Left lung (tissue), 10 donors: ENCODE results near the gene CA11. TPM values are rescaled to one million over a fixed set of nuclear protein-coding genes. Genes with fewer than 3 reads are reported as not detected.

Experiments used
- ATAC-seq: fragments of 200-7000 bp; cut with Tn5 transposase; one replicate; pipeline ENCODE4 v1.9.1; 2020; ENCODE audit warnings: moderate library complexity
- DNase-seq, 4 donors: peaks; one replicate each; pipeline ENCODE4 v3.0.0-alpha.2; 2013 to 2020
- H3K27ac ChIP-seq, 2 donors: fragments of 200-600 bp; sonication (generic) in 1 of 2; one replicate each; pipeline versions ENCODE4 v1.5.0 to v1.8.0; 2020 to 2021
- H3K27me3 ChIP-seq, 2 donors: fragments of 200-600 bp; sonication (generic) in 1 of 2; one replicate each; pipeline versions ENCODE4 v1.5.0 to v1.8.0; 2020 to 2021
- H3K36me3 ChIP-seq, 2 donors: fragments of 200-600 bp; sonication (generic) in 1 of 2; one replicate each; pipeline versions ENCODE4 v1.5.0 to v1.8.0; 2020 to 2021
- H3K4me1 ChIP-seq, 2 donors: fragments of 200-600 bp; one replicate each; pipeline ENCODE4 v1.8.0; 2021
- H3K4me3 ChIP-seq, 2 donors: fragments of 200-600 bp; sonication (generic) in 1 of 2; one replicate each; pipeline versions ENCODE4 v1.5.0 to v1.8.0; 2020 to 2021; ENCODE audit warnings: mild to moderate bottlenecking in 1 of 2
- H3K9me3 ChIP-seq, 2 donors: fragments of 200-600 bp; sonication (generic) in 1 of 2; one replicate each; pipeline versions ENCODE4 v1.5.0 to v1.8.0; 2020 to 2021
- intact Hi-C, 2 donors: fragments of 100-400 bp; cut with DNase I; formaldehyde crosslinking; loops; one replicate each; pipeline versions ENCODE4 v1.11.2 to v1.14.2; 2022
- polyA plus RNA-seq, 6 donors: library from polyadenylated mRNA; unstranded; fragments of 120-200 nt; gene quantifications; one replicate each; pipeline ENCODE4 v1.2.1, GENCODE V29; 2013; ENCODE audit not compliant: insufficient read length in 6 of 6
- total RNA-seq, 2 donors: library from RNA; stranded (reverse); fragmentation: NEBNext Ultra II Directional; extraction: Animal tissue kit (Norgen Biotek cat#: 25700); gene quantifications; one replicate each; pipeline ENCODE4 v1.2.1, GENCODE V29; 2021
- TF ChIP-seq, protein P1 (sequence below), 2 donors: fragments of 200-600 bp; sonication (generic) in 1 of 2; IDR thresholded peaks; one replicate each; pipeline versions ENCODE4 v1.5.0 to v1.8.0; 2021; ENCODE audit warnings: antibody characterized with exemption in 2 of 2
- donor health status: DM: no; HTN: yes; CAD: no.
- donor health status: DM: no; HTN: no; CAD: no.

Gene CA11
- total and polyA plus RNA-seq, 8 donors = 3.6 to 5.6 (median 4.5) TPM

DNA sequence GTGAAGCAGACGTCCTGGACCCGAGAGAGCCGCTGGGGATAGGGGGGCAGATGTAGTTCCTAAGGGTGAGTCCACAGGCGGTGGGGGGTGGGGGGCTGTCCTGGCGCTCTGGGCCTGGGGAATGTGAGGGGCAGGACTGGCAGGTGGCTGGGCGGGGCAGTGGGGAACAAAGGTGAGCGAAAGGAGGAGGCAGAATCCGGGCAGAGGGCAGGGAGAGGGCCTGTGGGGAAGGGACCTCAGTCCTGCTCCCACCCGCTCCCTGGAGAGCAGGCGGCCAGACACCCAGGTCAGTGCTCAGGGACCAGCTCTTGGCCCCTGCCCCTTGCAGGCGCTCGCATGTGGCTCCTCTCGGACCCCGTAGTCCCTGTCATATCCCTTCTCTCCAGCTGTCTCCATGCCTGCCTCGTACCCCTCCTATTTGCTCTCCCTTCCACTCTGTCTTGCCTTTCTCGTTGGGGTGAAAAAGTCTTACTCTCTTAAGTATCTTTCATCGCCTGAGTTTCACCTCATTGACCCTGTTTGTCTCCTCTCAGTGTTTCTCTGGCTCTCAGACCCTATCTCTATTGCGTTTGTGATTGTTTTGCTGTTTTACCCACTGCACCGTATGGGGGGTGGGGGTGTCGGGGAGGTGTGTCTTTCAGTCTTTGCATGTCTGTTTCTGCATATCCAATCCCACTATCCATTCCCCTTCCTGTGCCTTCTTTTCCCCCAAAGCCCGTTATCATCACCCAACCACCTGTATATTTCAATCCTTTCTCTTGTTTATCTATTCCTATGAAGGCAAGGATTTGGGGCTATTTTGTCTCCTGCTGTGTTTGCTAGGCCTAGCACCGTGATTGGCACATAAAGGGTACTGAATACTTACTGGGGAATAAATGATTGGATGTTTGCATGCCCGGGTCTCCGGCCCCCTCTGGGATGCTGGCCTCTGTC is 20.9 kb downstream of the CA11 start:
- Histone ChIP-seq H3K4me1 (peaks cover 1 to 56% of the 10 kb centered on the region in 2 donors), H3K36me3 (peaks cover 0 to 44% of the 10 kb centered on the region in 2 donors), H3K4me3 (peak overlapping the region in 1 of 2 donors; percentile 49), H3K27ac (peak overlapping the region in 1 of 2 donors; percentile 69), H3K9me3 (no peaks in the 10 kb centered on the region), H3K27me3 (no peaks in the 10 kb centered on the region)
- intact Hi-C loops = no loop called here
- TF ChIP-seq, protein P1, sequence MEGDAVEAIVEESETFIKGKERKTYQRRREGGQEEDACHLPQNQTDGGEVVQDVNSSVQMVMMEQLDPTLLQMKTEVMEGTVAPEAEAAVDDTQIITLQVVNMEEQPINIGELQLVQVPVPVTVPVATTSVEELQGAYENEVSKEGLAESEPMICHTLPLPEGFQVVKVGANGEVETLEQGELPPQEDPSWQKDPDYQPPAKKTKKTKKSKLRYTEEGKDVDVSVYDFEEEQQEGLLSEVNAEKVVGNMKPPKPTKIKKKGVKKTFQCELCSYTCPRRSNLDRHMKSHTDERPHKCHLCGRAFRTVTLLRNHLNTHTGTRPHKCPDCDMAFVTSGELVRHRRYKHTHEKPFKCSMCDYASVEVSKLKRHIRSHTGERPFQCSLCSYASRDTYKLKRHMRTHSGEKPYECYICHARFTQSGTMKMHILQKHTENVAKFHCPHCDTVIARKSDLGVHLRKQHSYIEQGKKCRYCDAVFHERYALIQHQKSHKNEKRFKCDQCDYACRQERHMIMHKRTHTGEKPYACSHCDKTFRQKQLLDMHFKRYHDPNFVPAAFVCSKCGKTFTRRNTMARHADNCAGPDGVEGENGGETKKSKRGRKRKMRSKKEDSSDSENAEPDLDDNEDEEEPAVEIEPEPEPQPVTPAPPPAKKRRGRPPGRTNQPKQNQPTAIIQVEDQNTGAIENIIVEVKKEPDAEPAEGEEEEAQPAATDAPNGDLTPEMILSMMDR (IDR thresholded peaks at IDR 0.05) = no peak
- DNase-seq (no peak), ATAC-seq (no peak)

- ATAC-seq (peak; percentile 86), DNase-seq (peak; percentile 95 to 99 (median 98))
- Histone ChIP-seq H3K27ac (peak overlapping the region; percentile 69 to 80), H3K36me3 (peaks cover 0 to 35% of the 10 kb centered on the region in 2 donors), H3K4me3 (peak overlapping the region; percentile 27 to 49), H3K4me1 (peaks cover 4 to 54% of the 10 kb centered on the region in 2 donors), H3K27me3 (no peaks in the 10 kb centered on the region), H3K9me3 (no peaks in the 10 kb centered on the region)
- intact Hi-C loops = no loop called here
- TF ChIP-seq, protein P1 (IDR thresholded peaks at IDR 0.05) = no peak
Measured at GRCh38 chr19:48624067-48624594, 21.9 kb downstream of the CA11 start.

DNA sequence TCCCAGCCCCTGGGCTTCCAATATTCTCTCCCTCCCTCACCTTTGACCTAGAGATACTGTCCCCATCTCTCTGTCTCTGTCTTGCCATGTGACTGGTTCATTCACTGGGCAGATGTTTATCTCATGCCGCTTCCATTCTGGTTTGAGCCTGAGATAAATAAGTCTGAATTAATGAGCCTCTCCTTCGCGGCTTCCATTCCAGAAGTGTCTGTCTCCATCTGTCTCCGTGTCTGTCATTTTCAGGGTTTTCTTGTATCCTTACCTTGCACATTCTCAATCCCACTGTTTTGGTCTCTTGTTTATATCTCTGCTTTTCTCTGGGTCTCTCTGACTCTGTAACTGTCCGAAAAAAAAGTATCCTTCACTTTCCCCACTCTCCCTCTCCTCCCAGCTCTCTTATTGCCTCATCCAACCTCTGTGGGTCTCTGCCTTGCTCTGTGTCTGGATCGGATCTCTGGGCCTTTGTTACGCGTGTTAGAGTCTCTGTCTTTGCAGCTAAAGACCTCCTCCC is 22.4 kb downstream of the CA11 start:
- Histone ChIP-seq H3K9me3 (no peaks in the 10 kb centered on the region), H3K27me3 (no peaks in the 10 kb centered on the region), H3K4me3 (peak overlapping the region in 1 of 2 donors; percentile 49), H3K4me1 (peaks cover 4 to 54% of the 10 kb centered on the region in 2 donors), H3K27ac (peak overlapping the region; percentile 69 to 80), H3K36me3 (peaks cover 0 to 31% of the 10 kb centered on the region in 2 donors)
- TF ChIP-seq, protein P1 (IDR thresholded peaks at IDR 0.05) = no peak
- intact Hi-C loops = no loop called here
- DNase-seq (no peak), ATAC-seq (no peak)

DNA sequence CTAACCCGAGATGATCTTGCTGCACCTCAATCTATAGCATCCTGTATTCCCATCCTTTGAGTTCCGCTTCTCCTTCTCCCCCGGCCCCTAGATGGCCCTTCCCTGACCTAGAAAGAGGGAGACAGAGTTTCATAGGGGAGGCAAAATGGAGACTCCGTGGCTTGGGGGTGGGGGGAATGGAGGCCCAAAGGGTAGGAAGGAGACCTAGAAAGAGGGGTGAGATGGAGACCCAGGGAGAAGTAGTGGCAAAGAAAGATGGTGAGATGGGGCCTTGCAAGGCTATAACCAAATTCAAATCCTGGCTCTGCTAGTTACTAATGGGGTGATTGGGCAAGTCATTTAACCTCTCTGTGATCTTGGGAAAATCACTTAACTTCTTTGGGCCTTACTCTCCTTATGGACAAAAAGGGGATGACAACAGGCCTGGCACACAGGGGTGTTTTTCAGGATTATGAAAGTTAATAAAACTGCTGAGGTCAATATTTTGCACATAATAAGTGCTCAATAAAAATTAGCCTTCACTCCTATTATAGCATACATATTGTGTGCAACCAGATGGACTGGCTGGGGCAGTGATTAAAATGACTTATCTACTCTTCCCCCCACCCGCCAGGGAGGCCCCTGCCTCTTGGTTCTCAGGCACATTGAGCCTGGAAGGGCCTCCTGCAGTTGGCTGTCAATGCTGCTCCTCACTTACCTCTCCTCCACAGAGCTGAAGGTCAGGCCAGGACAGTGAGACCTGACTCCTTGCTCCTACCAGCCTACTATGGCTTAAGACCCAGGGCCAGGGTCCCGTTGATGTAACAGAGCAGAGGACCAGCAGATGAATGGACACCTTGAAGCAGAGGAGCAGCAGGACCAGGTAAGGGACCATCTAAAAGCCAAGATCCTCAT is 26.0 kb downstream of the CA11 start:
- Histone ChIP-seq H3K36me3 (peaks cover 0 to 34% of the 10 kb centered on the region in 2 donors), H3K27ac (peak overlapping the region; percentile 92 to 94), H3K27me3 (no peaks in the 10 kb centered on the region), H3K4me1 (peaks cover 20 to 83% of the 10 kb centered on the region in 2 donors), H3K4me3 (peak overlapping the region; percentile 75 to 87), H3K9me3 (no peaks in the 10 kb centered on the region)
- intact Hi-C loops = no loop called here
- ATAC-seq (no peak), DNase-seq (peak in 1 of 4 donors; percentile 25)
- TF ChIP-seq, protein P1 (IDR thresholded peaks at IDR 0.05) = no peak
